Non-pigmented ciliary epithelial cell (primary cell): ENCODE data around the gene KCNK4.
A peak's percentile ranks its signal among the peaks of the same experiment; 100 is the strongest.

ENCODE experiments used
- DNase-seq: peaks from one replicate; pipeline ENCODE4 v3.0.0-alpha.2; 2010; ENCODE audit warnings: low read depth

KCNK4 gene

GRCh38 chr11:64268893-64269539 is 22.1 kb upstream of the KCNK4 start:
- DNase-seq: no peak

DNA sequence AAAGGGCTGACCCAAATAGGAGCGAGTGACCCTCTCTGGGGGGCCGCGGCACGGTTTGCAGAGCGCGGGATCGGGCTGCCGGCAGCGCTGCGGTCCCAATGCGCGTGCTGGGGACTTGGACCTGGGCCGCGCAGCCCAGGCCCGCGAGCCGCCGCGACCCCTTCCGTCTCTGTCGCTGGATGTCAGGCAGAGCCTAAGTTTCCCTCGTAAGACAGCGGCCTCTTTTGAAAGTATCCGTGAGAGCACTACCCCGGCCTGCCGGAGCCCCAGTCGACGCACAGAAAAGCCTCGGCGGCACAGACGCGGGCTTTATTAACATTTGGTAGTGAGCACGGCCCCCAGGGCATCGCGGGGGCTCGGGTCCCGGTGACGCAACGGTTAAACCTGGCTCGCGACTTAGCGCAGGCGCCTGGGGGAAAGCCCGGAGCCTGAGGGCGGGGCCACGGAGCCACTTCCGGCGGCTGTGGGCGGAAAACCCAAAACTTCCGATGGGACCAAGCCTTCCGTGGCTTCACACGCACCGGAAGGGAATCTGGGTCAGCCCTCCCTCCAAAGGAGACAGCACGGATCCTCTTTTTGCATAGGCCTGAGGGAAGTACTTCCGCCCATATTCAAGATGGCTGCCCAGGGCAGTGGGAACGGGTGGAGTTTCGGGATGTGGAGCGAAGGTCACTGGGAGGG is 21.4 kb upstream of the KCNK4 start:
- peak; percentile 99 for DNase-seq

GRCh38 chr11:64275031-64275800 is 15.9 kb upstream of the KCNK4 start:
- DNase-seq: no peak

- DNase-seq: no peak
These were observed 15.3 kb upstream of the KCNK4 start for GRCh38 chr11:64275841-64276240.

DNA sequence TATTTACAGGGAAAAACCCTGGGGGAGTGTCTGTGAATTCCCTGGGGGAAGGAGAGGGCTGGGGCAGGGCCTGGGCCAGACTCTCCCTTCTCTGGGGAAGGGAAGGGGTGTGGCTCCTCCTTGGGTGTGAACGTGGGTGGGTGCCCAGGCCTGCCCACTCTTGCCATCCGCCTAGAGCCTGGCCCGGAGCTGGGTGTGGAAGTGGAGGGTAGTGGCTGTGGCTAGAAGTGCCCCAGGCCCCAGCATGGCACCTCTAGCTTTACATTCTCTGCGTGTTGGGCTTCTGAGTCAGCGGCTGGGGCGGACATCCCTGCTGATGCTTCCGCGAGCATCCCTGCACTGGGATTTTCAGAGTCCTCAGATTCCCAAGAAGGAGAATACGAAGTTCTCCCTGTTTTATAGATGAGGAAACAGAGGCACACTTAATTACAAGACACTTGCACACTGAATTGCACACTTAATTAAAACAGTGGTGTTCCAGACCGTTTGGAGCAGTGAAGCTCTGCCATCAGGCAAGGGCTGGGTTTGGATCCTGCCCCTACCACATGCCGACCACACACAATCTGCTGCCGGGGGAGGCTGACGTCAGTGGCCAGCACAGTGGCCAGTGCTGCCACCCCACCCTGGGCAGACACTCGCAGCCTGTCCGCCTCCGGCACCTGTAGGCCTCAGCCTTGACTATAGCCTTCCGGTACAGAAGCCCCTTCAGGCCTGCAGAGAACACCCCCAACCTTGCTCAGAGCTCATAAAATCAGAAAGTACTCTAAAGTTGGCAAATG is 14.3 kb upstream of the KCNK4 start:
- no peak for DNase-seq

- no peak for DNase-seq
These were observed 12.4 kb upstream of the KCNK4 start for GRCh38 chr11:64278576-64279190.

DNA sequence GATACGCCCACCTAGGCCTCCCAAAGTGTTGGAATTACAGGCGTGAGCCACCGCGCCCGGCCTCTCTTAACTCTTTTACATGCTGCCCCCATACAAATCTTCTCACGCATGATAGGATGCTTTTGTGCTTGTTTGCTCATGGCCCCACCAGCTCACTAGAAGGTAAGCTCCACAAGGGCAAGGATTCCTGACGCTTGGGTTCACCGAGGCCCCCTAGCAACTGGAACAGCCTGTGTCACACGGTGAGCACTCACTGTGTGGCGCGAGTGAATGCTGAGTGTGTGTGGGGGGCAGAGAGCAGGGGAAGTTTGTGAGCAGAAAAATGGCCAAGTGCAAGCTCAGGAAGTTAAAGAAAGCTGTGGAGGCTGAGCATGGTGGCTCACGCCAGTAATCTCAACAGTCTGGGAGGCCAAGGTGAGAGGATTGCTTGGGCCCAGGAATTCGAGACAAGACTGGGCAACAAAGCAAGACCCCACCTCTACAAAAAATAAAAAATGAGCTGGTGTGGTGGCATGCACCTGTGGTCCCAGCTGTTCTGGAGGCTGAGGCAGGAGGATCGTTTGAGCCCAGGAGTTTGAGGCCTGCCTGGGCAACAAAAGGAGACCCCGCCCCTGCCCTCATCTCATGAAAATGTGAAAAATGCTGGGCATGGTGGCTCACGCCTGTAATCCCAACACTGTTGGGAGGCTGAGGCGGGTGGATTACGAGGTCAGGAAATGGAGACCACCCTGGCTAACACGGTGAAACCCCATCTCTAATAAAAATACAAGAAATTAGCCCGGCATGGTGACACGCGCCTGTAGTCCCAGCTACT is 8.9 kb upstream of the KCNK4 start:
- no peak for DNase-seq

- no peak for DNase-seq
These were observed 8.0 kb upstream of the KCNK4 start for GRCh38 chr11:64283092-64283491.

- DNase-seq: peak; percentile 54
These were observed 6.8 kb upstream of the KCNK4 start, which contains the start of gene BAD for GRCh38 chr11:64284048-64284961. TSS of gene BAD (minus strand) at chr11:64284665. CDS start at chr11:64284368, 297 bp downstream.

- no peak for DNase-seq
These were observed 5.9 kb upstream of the KCNK4 start, which contains the start of gene GPR137 for GRCh38 chr11:64284962-64285884. TSS of gene GPR137 (plus strand) at chr11:64285848. CDS start at chr11:64286525, 677 bp downstream.

- no peak for DNase-seq
These were observed 5.0 kb upstream of the KCNK4 start for GRCh38 chr11:64285885-64286800.

DNA sequence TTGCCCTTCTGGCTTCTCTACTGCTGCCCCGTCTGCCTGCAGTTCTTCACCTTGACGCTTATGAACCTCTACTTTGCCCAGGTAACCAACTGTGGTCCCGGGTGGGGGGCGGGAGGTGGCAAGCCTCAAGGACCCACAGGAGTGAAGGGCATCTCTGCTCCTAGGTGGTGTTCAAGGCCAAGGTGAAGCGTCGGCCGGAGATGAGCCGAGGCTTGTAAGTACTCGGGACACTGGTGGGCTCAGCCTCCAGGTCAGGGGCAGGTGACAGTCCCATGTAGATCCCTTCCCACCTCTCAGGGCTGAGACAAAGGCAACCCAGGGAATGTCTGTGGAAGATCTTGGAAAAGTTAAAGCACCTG is 4.3 kb upstream of the KCNK4 start:
- DNase-seq: no peak

- no peak for DNase-seq
These were observed 3.3 kb upstream of the KCNK4 start for GRCh38 chr11:64287676-64288352.

- no peak for DNase-seq
These were observed 2.8 kb upstream of the KCNK4 start for GRCh38 chr11:64288353-64288750.

DNA sequence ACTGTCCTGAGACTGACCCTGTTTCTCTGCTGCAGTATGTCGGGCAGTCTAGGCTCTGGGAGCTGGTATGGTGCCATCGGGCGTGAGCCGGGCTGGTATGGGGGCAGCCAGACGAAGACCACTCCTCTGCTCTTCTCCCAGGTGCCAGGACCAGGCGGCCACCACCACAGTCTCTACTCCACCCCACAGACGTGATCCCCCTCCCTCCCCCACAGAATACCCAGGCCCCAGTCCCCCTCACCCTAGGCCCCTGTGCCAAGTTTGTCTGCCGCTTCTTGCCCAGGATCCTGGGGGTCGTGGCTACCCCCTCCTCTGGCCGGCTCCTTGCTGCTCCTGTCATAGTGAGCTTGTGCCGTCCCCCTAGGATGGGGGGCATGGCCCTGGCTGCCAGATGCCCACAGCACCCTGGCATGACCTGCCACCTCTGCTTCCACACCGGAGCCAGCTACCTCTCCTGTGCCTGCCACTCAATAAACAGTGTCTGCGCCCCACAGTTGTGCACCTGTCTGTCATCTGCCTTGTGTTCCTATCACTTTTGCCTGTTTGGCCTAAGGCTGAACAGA is 2.0 kb upstream of the KCNK4 start:
- no peak for DNase-seq

GRCh38 chr11:64290352-64291261 is 495 bp upstream of the KCNK4 start:
- DNase-seq: no peak
